Spleen (tissue), 11 donors: Measurements from ENCODE around the gene FBLN2. TPM values are rescaled to one million over a fixed set of nuclear protein-coding genes. Genes with fewer than 3 reads are reported as not detected.
A peak's percentile ranks its signal among the peaks of the same experiment; 100 is the strongest.

Experiments
- DNase-seq: peaks from one replicate; pipeline ENCODE4 v3.0.0-alpha.2; 2020
- H3K27ac ChIP-seq, 8 donors: fragments of 200-600 bp; sonication (generic) in 7 of 8; 1 replicate in 4 of 8; 2 replicates in 4 of 8; pipeline versions ENCODE4 v1.5.0 to v1.8.0; 2016 to 2021; ENCODE audit warnings: inconsistent platforms in 4 of 8, mild to moderate bottlenecking in 4 of 8, moderate library complexity in 1 of 8
- H3K27me3 ChIP-seq, 7 donors: fragments of 200-600 bp; sonication (generic) in 6 of 7; replicated peaks in 1 of 7; 1 replicate in 4 of 7; 2 replicates in 3 of 7; pipeline versions ENCODE4 v1.5.0 to v1.8.0; 2016 to 2021; ENCODE audit warnings: inconsistent platforms in 3 of 7, mild to moderate bottlenecking in 1 of 7
- H3K36me3 ChIP-seq, 6 donors: fragments of 200-600 bp; sonication (generic) in 5 of 6; 1 replicate in 4 of 6; 2 replicates in 2 of 6; pipeline versions ENCODE4 v1.5.0 to v1.8.0; 2016 to 2021; ENCODE audit warnings: inconsistent platforms in 2 of 6
- H3K4me1 ChIP-seq, 6 donors: fragments of 200-600 bp; sonication (generic) in 5 of 6; 1 replicate in 3 of 6; 2 replicates in 3 of 6; pipeline versions ENCODE4 v1.5.0 to v1.8.0; 2016 to 2021; ENCODE audit warnings: inconsistent platforms in 3 of 6
- H3K4me3 ChIP-seq, 8 donors: fragments of 200-600 bp; sonication (generic) in 7 of 8; 1 replicate in 4 of 8; 2 replicates in 4 of 8; pipeline versions ENCODE4 v1.5.0 to v1.8.0; 2016 to 2021; ENCODE audit warnings: inconsistent platforms in 4 of 8, mild to moderate bottlenecking in 4 of 8, moderate library complexity in 2 of 8
- H3K9me3 ChIP-seq, 8 donors: fragments of 200-600 bp; sonication (generic) in 7 of 8; 1 replicate in 4 of 8; 2 replicates in 4 of 8; pipeline versions ENCODE4 v1.5.0 to v1.8.0; 2016 to 2021; ENCODE audit warnings: inconsistent platforms in 4 of 8
- CTCF ChIP-seq, 11 experiments: fragments of 200-600 bp in 7 of 11; fragments of 450-650 bp in 4 of 11; sonication (generic) in 4 of 11; IDR thresholded peaks in 8 of 11; conservative IDR thresholded peaks in 3 of 11; 1 replicate in 7 of 11; 2 replicates in 4 of 11; pipeline versions ENCODE4 v1.4.0 to v1.8.0; 2016 to 2021; ENCODE audit warnings: antibody characterized with exemption in 11 of 11, inconsistent platforms in 4 of 11, mild to moderate bottlenecking in 1 of 11
- POLR2A ChIP-seq, 3 donors: fragments of 450-650 bp; IDR thresholded peaks; one replicate each; pipeline ENCODE4 v1.5.1; 2017; ENCODE audit warnings: antibody characterized with exemption in 3 of 3, mild to moderate bottlenecking in 1 of 3
- POLR2AphosphoS5 ChIP-seq, 3 donors: sonication (generic); formaldehyde crosslinking; IDR thresholded peaks; one replicate each; pipeline ENCODE4 v1.5.1; 2017; ENCODE audit warnings: antibody characterized with exemption in 3 of 3
- WGBS, 5 donors: extraction: QIAGEN DNeasy Blood & Tissue Kit in 3 of 5; methylation state at CpG; one replicate each; pipeline versions ENCODE4 v1.1.5 to v1.1.7; 2013 to 2018; 5-methylcytosine and 5-hydroxymethylcytosine counted together
- intact Hi-C: fragments of 100-400 bp; cut with DNase I; formaldehyde crosslinking; loops from one replicate; pipeline ENCODE4 v1.15.0; 2023; ENCODE audit warnings: low total_unique reads
- polyA plus RNA-seq, 3 donors: library from polyadenylated mRNA; stranded (reverse); fragments of 200-250 nt; gene quantifications; one replicate each; pipeline ENCODE4 v1.2.1, GENCODE V29; 2013
- total RNA-seq, 7 donors: library from RNA; depleted of rRNA in 3 of 7; stranded (reverse); fragments of >200 nt in 3 of 7; fragmentation: NEBNext Ultra II Directional in 4 of 7; extraction: Animal tissue kit (Norgen Biotek cat#: 25700) in 4 of 7; gene quantifications; one replicate each; pipeline versions ENCODE4 v1.1.0 to v1.2.1, GENCODE V29; 2016 to 2021
- donor health status: healthy with polysubstance abuse.
- donor health status: DM: no; HTN: no; CAD: no; lungs with moderate emphysema.
- donor health status: DM: no; HTN: no; CAD: no.
- donor health status: Bipolar disorder and iron deficiency.
- donor health status: healthy.
- donor health status: DM: no; HTN: no; CAD: no.
- donor health status: DM: yes; HTN: yes; CAD: no.

The FBLN2 gene
- total and polyA plus RNA-seq, 10 donors, result 6.1 to 28.2 (median 12.5) TPM

- intact Hi-C loops, result no loop called here
- Histone ChIP-seq H3K9me3 (no peaks in the 10 kb centered on the region), H3K36me3 (no peaks in the 10 kb centered on the region), H3K27ac (no peak overlapping the region), H3K27me3 (peaks cover 0 to 11% (median 0%) of the 10 kb centered on the region in 7 donors), H3K4me1 (peaks cover 0 to 6% (median 0%) of the 10 kb centered on the region in 6 donors), H3K4me3 (no peak overlapping the region)
- WGBS, 5 donors, result 79 to 88% (median 85%) methylated on average over 9 to 17 of the region's 17 CpGs
- TF ChIP-seq POLR2AphosphoS5 (IDR thresholded peaks at IDR 0.05) (peak in 1 of 3 donors; percentile 10), CTCF (IDR thresholded peaks at IDR 0.05 in 8 of 11, conservative IDR thresholded peaks at IDR 0.05 in 3 of 11) (no peak)
- no peak for DNase-seq
Observed at GRCh38 chr3:13638927-13639326, 90.0 kb downstream of the FBLN2 start.

- no peak for TF ChIP-seq CTCF (IDR thresholded peaks at IDR 0.05 in 8 of 11, conservative IDR thresholded peaks at IDR 0.05 in 3 of 11)
- TF ChIP-seq POLR2AphosphoS5 (IDR thresholded peaks at IDR 0.05), result no peak
- no peak for TF ChIP-seq POLR2A (IDR thresholded peaks at IDR 0.05)
- peaks cover 2 to 12% (median 7%) of the 10 kb centered on the region in 6 donors for H3K4me1 ChIP-seq
- DNase-seq, result no peak
- H3K36me3 ChIP-seq, result no peaks in the 10 kb centered on the region
- no peak overlapping the region for H3K27ac ChIP-seq
- H3K4me3 ChIP-seq, result no peak overlapping the region
- WGBS, 5 donors, result 79 to 89% (median 85%) methylated on average over 5 to 6 of the region's 6 CpGs
- no peaks in the 10 kb centered on the region for H3K9me3 ChIP-seq
- H3K27me3 ChIP-seq, result peaks cover 0 to 34% (median 0%) of the 10 kb centered on the region in 7 donors
- intact Hi-C loops, result no loop called here
Observed at GRCh38 chr3:13642597-13642996, 93.7 kb downstream of the FBLN2 start.

- no peaks in the 10 kb centered on the region for H3K9me3 ChIP-seq
- DNase-seq, result no peak
- 78 to 96% (median 92%) methylated on average over 4 of the region's 4 CpGs for WGBS, 5 donors
- H3K36me3 ChIP-seq, result no peaks in the 10 kb centered on the region
- intact Hi-C loops, result no loop called here
- TF ChIP-seq CTCF (IDR thresholded peaks at IDR 0.05 in 8 of 11, conservative IDR thresholded peaks at IDR 0.05 in 3 of 11) (no peak), POLR2A (IDR thresholded peaks at IDR 0.05) (no peak), POLR2AphosphoS5 (IDR thresholded peaks at IDR 0.05) (no peak)
- peaks cover 0 to 44% (median 6%) of the 10 kb centered on the region in 7 donors for H3K27me3 ChIP-seq
- H3K4me3 ChIP-seq, result no peak overlapping the region
- no peak overlapping the region for H3K27ac ChIP-seq
- H3K4me1 ChIP-seq, result peaks cover 12 to 22% (median 15%) of the 10 kb centered on the region in 6 donors
Observed at GRCh38 chr3:13644341-13645117, 95.6 kb downstream of the FBLN2 start.

- no peak overlapping the region for H3K4me3 ChIP-seq
- H3K9me3 ChIP-seq, result no peaks in the 10 kb centered on the region
- intact Hi-C loops, result loop anchor here (2.0 kb wide), 1 partner anchor 149 kb away; no protein-coding TSS in a partner anchor
- 78 to 95% (median 88%) methylated on average over 9 of the region's 9 CpGs for WGBS, 5 donors
- TF ChIP-seq POLR2AphosphoS5 (IDR thresholded peaks at IDR 0.05) (no peak), POLR2A (IDR thresholded peaks at IDR 0.05) (no peak), CTCF (IDR thresholded peaks at IDR 0.05 in 8 of 11, conservative IDR thresholded peaks at IDR 0.05 in 3 of 11) (no peak)
- H3K27me3 ChIP-seq, result peaks cover 0 to 58% (median 6%) of the 10 kb centered on the region in 7 donors
- no peak for DNase-seq
- H3K27ac ChIP-seq, result no peak overlapping the region
- H3K36me3 ChIP-seq, result no peaks in the 10 kb centered on the region
- peaks cover 19 to 36% (median 26%) of the 10 kb centered on the region in 6 donors for H3K4me1 ChIP-seq
Observed at GRCh38 chr3:13645801-13646637, 97.1 kb downstream of the FBLN2 start.
